Measurements from ENCODE around the gene ARVCF. TPM values are rescaled to one million over a fixed set of nuclear protein-coding genes. Genes with fewer than 3 reads are reported as not detected.
A peak's percentile ranks its signal among the peaks of the same experiment; 100 is the strongest.

Gene ARVCF
- total and polyA plus RNA-seq, 2 of the 8 experiments (the other 6 are each of a cell fraction or from before 2014, with no cell fraction given), result 31.0 to 43.2 TPM

DNA sequence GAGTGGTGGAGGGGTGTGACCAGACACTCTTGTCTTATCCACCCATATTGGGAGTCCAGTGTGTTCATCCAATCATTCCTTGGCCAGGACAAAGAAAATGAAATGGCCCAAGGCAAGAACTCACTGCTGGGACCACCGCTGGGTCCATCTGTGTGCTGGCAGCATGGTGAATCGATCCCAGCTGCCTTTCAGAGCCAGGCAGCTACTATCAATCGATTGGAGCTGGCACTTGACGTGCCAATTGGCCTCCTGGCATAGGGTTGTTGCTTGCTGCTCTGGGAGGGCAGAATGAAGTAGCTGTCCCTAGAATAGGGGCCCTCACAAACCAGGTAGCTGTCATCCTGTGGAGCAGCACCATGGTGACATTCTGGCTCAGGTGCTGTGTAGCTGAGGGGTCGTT, 1.4 kb upstream of the ARVCF start:
- 0 out of 2 replicates have a peak overlapping the region, but pooled peaks have one; percentile 24 for H2BK5ac ChIP-seq (ENCODE audit: low read depth, low read length)
- no peaks in the 10 kb centered on the region for H3K36me3 ChIP-seq (ENCODE audit: control insufficient read depth in 2 of 4, insufficient read depth in 4 of 4, low read length in 3 of 4)
- H3K4me1 ChIP-seq (replicated peaks in 1 of 4; ENCODE audit: control insufficient read depth in 3 of 4, insufficient read depth in 4 of 4, low read length in 3 of 4), result peaks cover 0 to 18% (median 10%) of the 10 kb centered on the region in 4 experiments; a peak in 6 of 7 replicates
- H4K5ac ChIP-seq (ENCODE audit: insufficient read length, low read depth, low read length), result no peak overlapping the region
- FAIRE-seq (no peak), DNase-seq (ENCODE audit: low read depth in 1 of 2, low spot score in 2 of 2) (no peak)
- no peak overlapping the region for H3K4ac ChIP-seq (replicated peaks; ENCODE audit: insufficient read length, low read depth, low read length)
- H2AK5ac ChIP-seq (ENCODE audit: low read depth, low read length), result no peak overlapping the region
- no peak overlapping the region; the same call in 1 of the 2 replicates for H4K8ac ChIP-seq (ENCODE audit: extremely low read depth, insufficient read depth, low read length)
- no peak overlapping the region for H2BK12ac ChIP-seq (ENCODE audit: low read depth, low read length)
- no peak overlapping the region for H3K14ac ChIP-seq (ENCODE audit: insufficient read length)
- no peak overlapping the region for H3K9ac ChIP-seq (replicated peaks in 1 of 4; ENCODE audit: extremely low read depth in 1 of 4, low read depth in 3 of 4, low read length in 3 of 4)
- H2BK20ac ChIP-seq (ENCODE audit: low read length), result no peak overlapping the region
- no peak overlapping the region for H4K91ac ChIP-seq (replicated peaks; ENCODE audit: insufficient read length, low read length)
- H3K27me3 ChIP-seq (replicated peaks in 1 of 4; ENCODE audit: control insufficient read depth in 3 of 4, extremely low read depth in 1 of 4, insufficient read depth in 3 of 4, low read length in 3 of 4), result peaks cover 18 to 45% (median 37%) of the 10 kb centered on the region in 4 experiments
- no peak overlapping the region for H2BK15ac ChIP-seq (ENCODE audit: low read length)
- ChIA-PET POLR2A (ENCODE audit: partially characterized antibody) (interaction anchor here (1.1 to 1.5 kb wide), 6 partner anchors 20 to 108 kb away, joined by 3 to 7 read pairs (median 4); partner anchors contain the start of genes DGCR8 and TRMT2A), CTCF (ENCODE audit: partially characterized antibody) (interaction anchor here (1.3 to 2.8 kb wide), 4 partner anchors 45 to 68 kb away, joined by 3 to 8 read pairs (median 4); no protein-coding TSS in a partner anchor)
- 72% methylated on average over 5 of the region's 5 CpGs; no CpG with 5 or more reads in 1 of the 2 experiments for WGBS, 2 experiments (ENCODE audit: extremely low coverage in 1 of 2, insufficient coverage in 1 of 2, insufficient read length in 1 of 2, insufficient replicate concordance in 2 of 2, low coverage in 1 of 2, low lambda C conversion rate in 2 of 2, missing lambda C conversion rate in 1 of 2)
- H3K23me2 ChIP-seq (ENCODE audit: low read depth, low read length), result peaks cover 11% of the 10 kb centered on the region
- H3K9me3 ChIP-seq (ENCODE audit: insufficient read depth in 2 of 2, low read depth in 1 of 2, low read length in 1 of 2), result no peaks in the 10 kb centered on the region
- no peaks in the 10 kb centered on the region for H3K79me2 ChIP-seq (ENCODE audit: control insufficient read depth in 1 of 2, insufficient read depth in 2 of 2, low read length in 2 of 2)
- H3K23ac ChIP-seq (ENCODE audit: insufficient read length), result no peak overlapping the region
- no peak overlapping the region for H3K18ac ChIP-seq (ENCODE audit: extremely low read depth, low read length)
- H3K27ac ChIP-seq (ENCODE audit: low read depth, low read length), result no peak overlapping the region
- no peak overlapping the region for H3K4me3 ChIP-seq (ENCODE audit: extremely low read depth in 1 of 4, insufficient read depth in 2 of 4, low read depth in 3 of 4, low read length in 4 of 4)
- no peak overlapping the region for H3K56ac ChIP-seq (replicated peaks; ENCODE audit: insufficient read length, low read depth, low read length)
- H3K4me2 ChIP-seq (ENCODE audit: insufficient read depth in 1 of 2, low read depth in 2 of 2, low read length in 2 of 2), result peak overlapping the region in 1 of 2 experiments; percentile 73; a peak in 1 of 4 replicates
- no peak overlapping the region for H2BK120ac ChIP-seq (replicated peaks; ENCODE audit: low read depth, low read length)
- H4K20me1 ChIP-seq (replicated peaks in 1 of 2; ENCODE audit: control insufficient read depth in 1 of 2, insufficient read depth in 2 of 2, low read length in 2 of 2), result peaks cover 5 to 21% of the 10 kb centered on the region in 2 experiments
- no peak overlapping the region for H2AFZ ChIP-seq (ENCODE audit: low read length)
- peaks cover 7% of the 10 kb centered on the region; the same call in 1 of the 2 replicates for H3K79me1 ChIP-seq (ENCODE audit: low read depth, low read length)
- TF ChIP-seq JUN (IDR thresholded peaks at IDR 0.05; ENCODE audit: low read depth, low read length), result no peak
- TF ChIP-seq SIN3A (conservative IDR thresholded peaks at IDR 0.05 in 1 of 2, IDR thresholded peaks at IDR 0.05 in 1 of 2; ENCODE audit: low read depth in 1 of 2, low read length in 2 of 2), result no peak
- TF ChIP-seq CHD2 (IDR thresholded peaks at IDR 0.05; ENCODE audit: low read length), result no peak
- no peak for TF ChIP-seq MAFK (IDR thresholded peaks at IDR 0.05; ENCODE audit: low read depth, low read length)
